NAMALWA (cell line): ENCODE measurements around the gene CCT6A.
"Not testable (repeated sequence)": the region's sequence is repeated elsewhere in the genome, so short reads cannot be mapped to it uniquely, and the experiment has no call there.

Experiments
- DNase-seq: peaks from one replicate; pipeline ENCODE4 v3.0.0-alpha.2; 2015; ENCODE audit warnings: low spot score

The CCT6A gene

GRCh38 chr7:56053379-56053778 is 1.8 kb downstream of the CCT6A start:
- no peak for DNase-seq

GRCh38 chr7:56053993-56054392 is 2.4 kb downstream of the CCT6A start:
- DNase-seq: no peak

GRCh38 chr7:56062382-56062781 is 10.8 kb downstream of the CCT6A start:
- no peak for DNase-seq

GRCh38 chr7:56063500-56063881 is 11.9 kb downstream of the CCT6A start:
- no peak for DNase-seq

GRCh38 chr7:56063882-56064625 is 12.5 kb downstream of the CCT6A start, which contains the start of gene SUMF2:
TSS of gene SUMF2 (plus strand) at chr7:56064286. CDS start at chr7:56064312, 26 bp downstream.
- peak; percentile 95 for DNase-seq

GRCh38 chr7:56066376-56066775 is 14.8 kb downstream of the CCT6A start:
- DNase-seq: not testable (repeated sequence)

GRCh38 chr7:56074371-56074791 is 22.8 kb downstream of the CCT6A start:
- peak; percentile 89 for DNase-seq

GRCh38 chr7:56077681-56078080 is 26.1 kb downstream of the CCT6A start:
- DNase-seq: no peak

- no peak for DNase-seq
Observed at GRCh38 chr7:56078196-56078595, 26.6 kb downstream of the CCT6A start.

- no peak for DNase-seq
Observed at GRCh38 chr7:56079450-56080185, 28.1 kb downstream of the CCT6A start.

GRCh38 chr7:56080726-56081435 is 29.3 kb downstream of the CCT6A start:
- not testable (repeated sequence) for DNase-seq

- no peak for DNase-seq
Observed at GRCh38 chr7:56081626-56082340, 30.2 kb downstream of the CCT6A start.

- DNase-seq: no peak
Observed at GRCh38 chr7:56083150-56083785, 31.7 kb downstream of the CCT6A start.

- no peak for DNase-seq
Observed at GRCh38 chr7:56086761-56087160, 35.2 kb downstream of the CCT6A start.

GRCh38 chr7:56087445-56087844 is 35.9 kb downstream of the CCT6A start:
- DNase-seq: no peak

- DNase-seq: no peak
Observed at GRCh38 chr7:56091591-56091990, 40.0 kb downstream of the CCT6A start.

GRCh38 chr7:56092388-56092787 is 40.8 kb downstream of the CCT6A start:
- DNase-seq: not testable (repeated sequence)

GRCh38 chr7:56092789-56093531 is 41.4 kb downstream of the CCT6A start, which contains the start of gene PHKG1:
TSS of gene PHKG1 (minus strand) at chr7:56092952. CDS start at chr7:56088941, 4,011 bp downstream.
- no peak for DNase-seq

GRCh38 chr7:56097700-56098099 is 46.1 kb downstream of the CCT6A start:
- no peak for DNase-seq

- DNase-seq: not testable (repeated sequence)
Observed at GRCh38 chr7:56098187-56099008, 46.8 kb downstream of the CCT6A start.
